ENCODE measurements around the gene SCAI.
"Not testable (repeated sequence)": the region's sequence is repeated elsewhere in the genome, so short reads cannot be mapped to it uniquely, and the experiment has no call there.

Gene SCAI

GRCh38 chr9:125103021-125103420, 40.3 kb downstream of the SCAI start:
- DNase-seq = no peak

GRCh38 chr9:125100822-125101221, 42.5 kb downstream of the SCAI start:
- DNase-seq = no peak

- DNase-seq = no peak
These were observed 43.5 kb downstream of the SCAI start for GRCh38 chr9:125099816-125100215.

- DNase-seq = no peak
These were observed 47.4 kb downstream of the SCAI start for GRCh38 chr9:125095821-125096443.

- no peak for DNase-seq
These were observed 52.2 kb downstream of the SCAI start for GRCh38 chr9:125091121-125091520.

GRCh38 chr9:125089331-125089730, 54.0 kb downstream of the SCAI start:
- no peak for DNase-seq

- no peak for DNase-seq
These were observed 54.6 kb downstream of the SCAI start for GRCh38 chr9:125088752-125089151.

GRCh38 chr9:125085703-125086477, 57.4 kb downstream of the SCAI start:
- no peak for DNase-seq

GRCh38 chr9:125082197-125082596, 61.1 kb downstream of the SCAI start:
- not testable (repeated sequence) for DNase-seq

- DNase-seq = not testable (repeated sequence)
These were observed 62.5 kb downstream of the SCAI start for GRCh38 chr9:125080797-125081196.

- DNase-seq = no peak
These were observed 63.4 kb downstream of the SCAI start for GRCh38 chr9:125079931-125080330.

- no peak for DNase-seq
These were observed 67.3 kb downstream of the SCAI start for GRCh38 chr9:125075997-125076396.

- DNase-seq = no peak
These were observed 68.4 kb downstream of the SCAI start for GRCh38 chr9:125074976-125075375.

GRCh38 chr9:125066839-125067619, 76.3 kb downstream of the SCAI start:
- no peak for DNase-seq

- DNase-seq = no peak
These were observed 81.9 kb downstream of the SCAI start for GRCh38 chr9:125061391-125061790.

GRCh38 chr9:125049212-125050049, 93.9 kb downstream of the SCAI start:
- no peak for DNase-seq

- no peak for DNase-seq
These were observed 99.7 kb downstream of the SCAI start for GRCh38 chr9:125043631-125044030.

- no peak for DNase-seq
These were observed 100.2 kb downstream of the SCAI start for GRCh38 chr9:125043148-125043547.

GRCh38 chr9:125038166-125038565, 105.2 kb downstream of the SCAI start:
- DNase-seq = no peak

GRCh38 chr9:125028041-125028440, 115.3 kb downstream of the SCAI start:
- no peak for DNase-seq

- no peak for DNase-seq
These were observed 118.4 kb downstream of the SCAI start for GRCh38 chr9:125024917-125025316.

- DNase-seq = no peak
These were observed 122.3 kb downstream of the SCAI start for GRCh38 chr9:125021069-125021468.

- DNase-seq = not testable (repeated sequence)
These were observed 127.7 kb downstream of the SCAI start for GRCh38 chr9:125015655-125016054.
